Mesenchymal stem cell (in vitro differentiated cells and primary cell): Measurements from ENCODE around the gene POLDIP3.
"Not testable (repeated sequence)": the region's sequence is repeated elsewhere in the genome, so short reads cannot be mapped to it uniquely, and the experiment has no call there.

Experiments
- DNase-seq: peaks from one replicate; pipeline ENCODE4 v3.0.0-alpha.2; 2013
- H2AFZ ChIP-seq: one replicate; pipeline ENCODE4 v1.6.1; 2013; ENCODE audit warnings: low read depth, mild to moderate bottlenecking, control low read depth, inconsistent platforms, low read length, moderate library complexity
- H2AK5ac ChIP-seq: 2 replicates; pipeline ENCODE4 v1.6.1; 2013; ENCODE audit warnings: low read length, moderate library complexity, mild to moderate bottlenecking, inconsistent platforms; ENCODE audit not compliant: severe bottlenecking
- H2BK120ac ChIP-seq: one replicate; pipeline ENCODE4 v1.6.1; 2013; ENCODE audit warnings: low read depth, mild to moderate bottlenecking, inconsistent platforms, low read length, moderate library complexity
- H2BK12ac ChIP-seq, 2 experiments: one replicate each; pipeline ENCODE4 v1.6.1; 2013; ENCODE audit warnings: inconsistent platforms in 2 of 2, low read length in 2 of 2, mild to moderate bottlenecking in 2 of 2, moderate library complexity in 2 of 2, control low read depth in 1 of 2
- H2BK15ac ChIP-seq: one replicate; pipeline ENCODE4 v1.6.1; 2013; ENCODE audit warnings: mild to moderate bottlenecking, low read depth, inconsistent platforms; ENCODE audit not compliant: poor library complexity, severe bottlenecking
- H2BK5ac ChIP-seq: 2 replicates; pipeline ENCODE4 v1.6.1; 2013; ENCODE audit warnings: low read depth, mild to moderate bottlenecking, low read length, control low read depth, inconsistent platforms; ENCODE audit not compliant: poor library complexity, severe bottlenecking
- H3K14ac ChIP-seq, 2 experiments: one replicate each; pipeline ENCODE4 v1.6.1; 2013; ENCODE audit warnings: inconsistent platforms in 2 of 2, low read length in 2 of 2, control low read depth in 1 of 2, mild to moderate bottlenecking in 1 of 2, moderate library complexity in 1 of 2
- H3K18ac ChIP-seq, 2 experiments: one replicate each; pipeline ENCODE4 v1.6.1; 2013; ENCODE audit warnings: inconsistent platforms in 2 of 2, low read length in 2 of 2, control low read depth in 1 of 2, low read depth in 1 of 2, mild to moderate bottlenecking in 1 of 2
- H3K23ac ChIP-seq, 2 experiments: one replicate each; pipeline ENCODE4 v1.6.1; 2013; ENCODE audit warnings: inconsistent platforms in 2 of 2, low read length in 2 of 2, mild to moderate bottlenecking in 2 of 2, moderate library complexity in 2 of 2, control low read depth in 1 of 2
- H3K27ac ChIP-seq: 2 replicates; pipeline ENCODE4 v1.5.1; 2013; ENCODE audit warnings: mild to moderate bottlenecking, moderate library complexity, low read length, control low read depth, inconsistent platforms; ENCODE audit not compliant: poor library complexity, severe bottlenecking
- H3K27me3 ChIP-seq, 2 experiments: 2 replicates each; pipeline versions ENCODE4 v1.6.1 to v1.7.0; 2013; ENCODE audit warnings: low read length in 2 of 2, mild to moderate bottlenecking in 2 of 2, moderate library complexity in 2 of 2, control low read depth in 1 of 2, inconsistent platforms in 1 of 2; ENCODE audit not compliant: control insufficient read depth in 1 of 2, insufficient read depth in 1 of 2
- H3K36me3 ChIP-seq, 2 experiments: 2 replicates each; pipeline versions ENCODE4 v1.6.1 to v1.7.0; 2013; ENCODE audit warnings: low read length in 2 of 2, control low read depth in 1 of 2, inconsistent platforms in 1 of 2, low read depth in 1 of 2, mild to moderate bottlenecking in 1 of 2; ENCODE audit not compliant: insufficient read depth in 2 of 2, control insufficient read depth in 1 of 2
- H3K4ac ChIP-seq, 2 experiments: one replicate each; pipeline ENCODE4 v1.6.1; 2013; ENCODE audit warnings: inconsistent platforms in 2 of 2, low read length in 2 of 2, mild to moderate bottlenecking in 2 of 2, moderate library complexity in 2 of 2, control low read depth in 1 of 2, low read depth in 1 of 2
- H3K4me1 ChIP-seq: 2 replicates; pipeline ENCODE4 v1.6.1; 2013; ENCODE audit warnings: low read depth, low read length, control low read depth; ENCODE audit not compliant: control insufficient read depth, insufficient read depth
- H3K4me2 ChIP-seq: 2 replicates; pipeline ENCODE4 v1.6.1; 2013; ENCODE audit warnings: low read length, mild to moderate bottlenecking, inconsistent platforms; ENCODE audit not compliant: poor library complexity, severe bottlenecking
- H3K4me3 ChIP-seq, 2 experiments: 2 replicates each; pipeline versions ENCODE4 v1.5.1 to v1.7.0; 2013; ENCODE audit warnings: low read length in 2 of 2, mild to moderate bottlenecking in 2 of 2, control low read depth in 1 of 2, low read depth in 1 of 2; ENCODE audit not compliant: insufficient read depth in 1 of 2
- H3K79me1 ChIP-seq: replicated peaks from 2 replicates; pipeline ENCODE4 v1.6.1; 2013; ENCODE audit warnings: mild to moderate bottlenecking, control low read depth, low read length, inconsistent platforms; ENCODE audit not compliant: poor library complexity, severe bottlenecking
- H3K9ac ChIP-seq: 2 replicates; pipeline ENCODE4 v1.7.0; 2013; ENCODE audit warnings: mild to moderate bottlenecking, low read length, moderate library complexity
- H3K9me3 ChIP-seq: 2 replicates; pipeline ENCODE4 v1.7.0; 2013; ENCODE audit warnings: mild to moderate bottlenecking, low read length; ENCODE audit not compliant: control insufficient read depth
- H4K8ac ChIP-seq: one replicate; pipeline ENCODE4 v1.6.1; 2013; ENCODE audit warnings: inconsistent platforms, mild to moderate bottlenecking, low read length, moderate library complexity
- H4K91ac ChIP-seq: one replicate; pipeline ENCODE4 v1.6.1; 2013; ENCODE audit warnings: mild to moderate bottlenecking, low read length, inconsistent platforms
- WGBS: methylation state at CpG from one replicate; pipeline ENCODE4 v1.1.7; 2013; ENCODE audit warnings: mixed read lengths; 5-methylcytosine and 5-hydroxymethylcytosine counted together

Gene POLDIP3

DNA sequence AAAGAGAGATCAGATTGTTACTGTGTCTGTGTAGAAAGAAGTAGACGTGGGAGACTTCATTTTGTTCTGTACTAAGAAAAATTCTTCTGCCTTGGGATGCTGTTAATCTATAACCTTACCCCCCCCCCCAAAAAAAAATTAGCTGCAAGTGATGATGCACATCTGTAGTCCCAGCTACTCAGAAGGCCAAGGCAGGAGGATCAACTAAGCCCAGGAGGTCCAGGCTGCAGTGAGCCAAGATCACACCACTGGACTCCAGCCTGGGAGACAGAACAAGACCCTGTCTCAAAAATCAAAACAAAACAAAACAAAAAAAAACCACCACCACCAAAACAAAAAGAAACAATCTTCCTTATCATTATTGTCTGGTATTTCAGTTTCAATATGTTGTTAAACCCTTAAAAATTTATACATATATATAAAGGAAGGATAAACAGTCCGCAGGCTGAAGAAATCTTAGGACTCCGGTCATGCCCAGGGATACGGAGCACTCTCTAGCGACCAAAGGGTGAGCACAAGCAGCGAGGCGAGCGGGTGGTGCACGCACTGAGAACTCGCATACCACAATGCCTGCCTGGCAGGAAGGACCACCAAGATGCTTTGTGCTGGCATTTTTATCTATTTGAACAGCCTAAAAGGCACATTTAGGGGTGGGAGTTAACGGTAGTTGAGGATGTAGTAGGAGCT is 6.4 kb downstream of the POLDIP3 start:
- WGBS, result 91% methylated on average over 10 of the region's 11 CpGs
- DNase-seq, result no peak
- H3K18ac ChIP-seq, result peak overlapping the region in 1 of 2 experiments; percentile 71
- no peak overlapping the region for H4K8ac ChIP-seq
- H2BK120ac ChIP-seq, result no peak overlapping the region
- H3K79me1 ChIP-seq, result peaks cover 6% of the 10 kb centered on the region
- peak overlapping the region; percentile 96 for H3K27ac ChIP-seq
- peaks cover 49% of the 10 kb centered on the region for H3K4me1 ChIP-seq
- H3K4me3 ChIP-seq, result peak overlapping the region in 1 of 2 experiments; percentile 62
- peak overlapping the region; percentile 29 for H3K4me2 ChIP-seq
- peak overlapping the region in 1 of 2 experiments; percentile 39 for H3K4ac ChIP-seq
- H3K27me3 ChIP-seq, result no peaks in the 10 kb centered on the region
- H3K9ac ChIP-seq, result peak overlapping the region; percentile 74
- no peak overlapping the region for H2BK12ac ChIP-seq
- peak overlapping the region; percentile 16 for H2AK5ac ChIP-seq
- no peak overlapping the region for H4K91ac ChIP-seq
- peaks cover 20 to 30% of the 10 kb centered on the region in 2 experiments for H3K36me3 ChIP-seq
- peak overlapping the region; percentile 63 for H2BK5ac ChIP-seq
- H2AFZ ChIP-seq, result no peak overlapping the region
- no peak overlapping the region for H3K14ac ChIP-seq
- no peaks in the 10 kb centered on the region for H3K9me3 ChIP-seq
- H3K23ac ChIP-seq, result no peak overlapping the region
- H2BK15ac ChIP-seq, result no peak overlapping the region

DNA sequence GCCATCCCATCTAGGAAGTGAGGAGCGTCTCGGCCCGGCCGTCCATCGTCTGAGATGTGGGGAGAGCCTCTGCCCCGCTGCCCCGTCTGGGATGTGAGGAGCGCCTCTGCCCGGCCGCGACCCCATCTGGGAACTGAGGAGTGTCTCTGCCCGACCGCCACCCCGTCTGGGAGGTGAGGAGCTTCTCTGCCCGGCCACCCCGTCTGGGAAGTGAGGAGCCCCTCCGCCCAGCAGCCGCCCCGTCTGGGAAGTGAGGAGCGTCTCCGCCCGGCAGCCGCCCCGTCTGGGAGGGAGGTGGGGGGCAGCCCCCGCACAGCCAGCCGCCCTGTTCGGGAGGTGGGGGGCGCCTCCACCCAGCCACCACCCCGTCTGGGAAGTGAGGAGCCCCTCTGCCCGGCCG is 7.0 kb downstream of the POLDIP3 start:
- H3K4me2 ChIP-seq, DNase-seq, H3K79me1 ChIP-seq, H2BK120ac ChIP-seq, H4K91ac ChIP-seq, H3K18ac ChIP-seq, H3K23ac ChIP-seq, H3K27me3 ChIP-seq, H2BK15ac ChIP-seq, H3K9ac ChIP-seq, H2BK12ac ChIP-seq, H3K9me3 ChIP-seq, H3K14ac ChIP-seq, H2AK5ac ChIP-seq, H3K4ac ChIP-seq, H3K4me3 ChIP-seq, H2AFZ ChIP-seq, H4K8ac ChIP-seq: not testable (repeated sequence)
- Histone ChIP-seq H3K4me1 (peaks cover 43% of the 10 kb centered on the region), H3K36me3 (peaks cover 26 to 27% of the 10 kb centered on the region in 2 experiments), H2BK5ac (peak overlapping the region; percentile 81), H3K27ac (peak overlapping the region; percentile 96)
- WGBS, result 95% methylated on average over 31 of the region's 31 CpGs

DNA sequence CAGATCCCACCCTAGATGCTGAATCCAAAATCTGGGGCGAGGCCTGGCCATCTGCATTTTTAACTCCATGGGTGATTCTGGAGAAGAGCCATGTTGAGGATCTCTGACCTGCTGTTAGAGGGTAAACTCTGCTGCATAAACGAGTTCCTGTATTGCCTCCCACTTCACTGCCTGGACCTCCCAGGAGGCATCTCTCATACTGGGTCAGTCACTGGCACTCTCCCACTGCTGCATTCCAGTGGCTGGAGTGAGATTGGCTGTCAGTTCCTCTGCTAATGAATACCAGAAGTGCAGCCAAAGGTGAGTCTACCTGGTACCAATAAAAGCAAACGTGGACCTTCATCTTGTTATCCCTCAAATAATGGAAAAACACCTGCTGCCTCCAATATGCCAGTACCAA is 10.3 kb downstream of the POLDIP3 start:
- H4K8ac ChIP-seq, result no peak overlapping the region
- H3K27me3 ChIP-seq, result no peaks in the 10 kb centered on the region
- no peak for DNase-seq
- H3K23ac ChIP-seq, result no peak overlapping the region
- peak overlapping the region; percentile 38 for H3K4me2 ChIP-seq
- H2BK120ac ChIP-seq, result no peak overlapping the region
- H2BK15ac ChIP-seq, result no peak overlapping the region
- H3K9me3 ChIP-seq, result no peaks in the 10 kb centered on the region
- H3K18ac ChIP-seq, result no peak overlapping the region
- 78% methylated on average over 2 of the region's 3 CpGs for WGBS
- peak overlapping the region; percentile 74 for H3K27ac ChIP-seq
- H3K4me1 ChIP-seq, result peaks cover 35% of the 10 kb centered on the region
- no peak overlapping the region for H3K9ac ChIP-seq
- H2AK5ac ChIP-seq, result peak overlapping the region; percentile 92
- no peak overlapping the region for H2BK5ac ChIP-seq
- H4K91ac ChIP-seq, result no peak overlapping the region
- no peak overlapping the region for H2BK12ac ChIP-seq
- H3K79me1 ChIP-seq, result peaks cover 15% of the 10 kb centered on the region
- H2AFZ ChIP-seq, result no peak overlapping the region
- no peak overlapping the region for H3K14ac ChIP-seq
- peaks cover 40 to 41% of the 10 kb centered on the region in 2 experiments for H3K36me3 ChIP-seq
- no peak overlapping the region for H3K4ac ChIP-seq
- no peak overlapping the region for H3K4me3 ChIP-seq

DNA sequence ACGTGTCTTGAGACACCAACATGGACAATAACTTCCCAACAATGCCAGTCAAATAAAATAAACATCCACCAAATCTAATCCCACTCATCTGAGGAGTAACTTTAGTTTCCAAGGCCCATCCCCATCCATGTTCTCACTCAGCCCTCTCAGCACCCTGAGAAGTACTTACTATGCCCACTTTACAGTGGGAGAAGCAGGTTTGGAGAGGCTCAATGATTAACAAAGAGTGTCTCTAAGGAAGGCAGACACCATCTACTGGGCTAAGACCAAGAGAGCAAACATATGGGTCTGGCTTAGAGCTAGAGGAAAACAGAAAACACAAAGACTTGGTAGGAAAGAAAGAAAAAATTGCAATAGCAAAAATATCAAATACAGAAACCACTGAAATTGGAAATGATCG is 11.3 kb downstream of the POLDIP3 start:
- no peak overlapping the region for H3K4me3 ChIP-seq
- WGBS, result 93% methylated on average over 1 of the region's 2 CpGs
- no peak overlapping the region for H4K8ac ChIP-seq
- no peak overlapping the region for H2BK12ac ChIP-seq
- no peak overlapping the region for H3K4me2 ChIP-seq
- peaks cover 37% of the 10 kb centered on the region for H3K4me1 ChIP-seq
- H3K23ac ChIP-seq, result no peak overlapping the region
- no peak overlapping the region for H4K91ac ChIP-seq
- no peak overlapping the region for H2BK120ac ChIP-seq
- no peak overlapping the region for H3K18ac ChIP-seq
- H3K79me1 ChIP-seq, result peaks cover 15% of the 10 kb centered on the region
- H3K27me3 ChIP-seq, result no peaks in the 10 kb centered on the region
- no peak overlapping the region for H2AFZ ChIP-seq
- H3K4ac ChIP-seq, result no peak overlapping the region
- peaks cover 49 to 51% of the 10 kb centered on the region in 2 experiments for H3K36me3 ChIP-seq
- H2BK15ac ChIP-seq, result no peak overlapping the region
- H3K27ac ChIP-seq, result peak overlapping the region; percentile 74
- no peak overlapping the region for H3K14ac ChIP-seq
- H2AK5ac ChIP-seq, result peak overlapping the region; percentile 18
- H2BK5ac ChIP-seq, result no peak overlapping the region
- H3K9me3 ChIP-seq, result no peaks in the 10 kb centered on the region
- DNase-seq, result no peak
- H3K9ac ChIP-seq, result no peak overlapping the region
